ENCODE measurements around the gene CACNA1A. TPM values are rescaled to one million over a fixed set of nuclear protein-coding genes. Genes with fewer than 3 reads are reported as not detected.
"Not testable (repeated sequence)": the region's sequence is repeated elsewhere in the genome, so short reads cannot be mapped to it uniquely, and the experiment has no call there.

The CACNA1A gene
- total RNA-seq, 1 donor from 2014 or later, result 0.44 TPM

DNA sequence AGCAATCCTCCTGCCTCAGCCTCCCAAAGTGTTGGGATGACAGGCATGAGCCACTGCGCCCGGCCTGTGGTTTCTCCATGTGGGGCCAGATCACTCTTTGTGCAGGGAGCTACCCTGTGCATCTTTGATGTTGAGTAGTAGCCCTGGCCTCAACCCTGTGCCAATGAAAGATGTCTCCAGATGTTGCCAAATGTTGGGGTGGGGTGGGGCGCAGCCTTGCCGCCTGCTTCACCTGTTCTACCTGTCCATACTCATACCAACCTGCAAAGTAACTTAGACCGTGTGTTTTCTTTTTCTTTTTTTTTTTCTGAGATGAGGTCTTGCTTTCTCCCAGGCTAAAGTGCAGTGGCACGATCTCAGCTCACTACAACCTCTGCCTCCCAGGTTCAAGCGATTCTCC is 335.1 kb downstream of the CACNA1A start:
- intact Hi-C loops (cut with micrococcal nuclease), result no loop called here
- Histone ChIP-seq H3K4me1 (peaks cover 49% of the 10 kb centered on the region), H3K27ac (replicated peaks) (no peak overlapping the region), H3K27me3 (ENCODE audit: low read depth) (no peaks in the 10 kb centered on the region), H3K9me3 (replicated peaks) (no peaks in the 10 kb centered on the region), H3K4me3 (no peak overlapping the region), H3K36me3 (no peaks in the 10 kb centered on the region)
- DNase-seq, result no peak
- TF ChIP-seq, protein P1, sequence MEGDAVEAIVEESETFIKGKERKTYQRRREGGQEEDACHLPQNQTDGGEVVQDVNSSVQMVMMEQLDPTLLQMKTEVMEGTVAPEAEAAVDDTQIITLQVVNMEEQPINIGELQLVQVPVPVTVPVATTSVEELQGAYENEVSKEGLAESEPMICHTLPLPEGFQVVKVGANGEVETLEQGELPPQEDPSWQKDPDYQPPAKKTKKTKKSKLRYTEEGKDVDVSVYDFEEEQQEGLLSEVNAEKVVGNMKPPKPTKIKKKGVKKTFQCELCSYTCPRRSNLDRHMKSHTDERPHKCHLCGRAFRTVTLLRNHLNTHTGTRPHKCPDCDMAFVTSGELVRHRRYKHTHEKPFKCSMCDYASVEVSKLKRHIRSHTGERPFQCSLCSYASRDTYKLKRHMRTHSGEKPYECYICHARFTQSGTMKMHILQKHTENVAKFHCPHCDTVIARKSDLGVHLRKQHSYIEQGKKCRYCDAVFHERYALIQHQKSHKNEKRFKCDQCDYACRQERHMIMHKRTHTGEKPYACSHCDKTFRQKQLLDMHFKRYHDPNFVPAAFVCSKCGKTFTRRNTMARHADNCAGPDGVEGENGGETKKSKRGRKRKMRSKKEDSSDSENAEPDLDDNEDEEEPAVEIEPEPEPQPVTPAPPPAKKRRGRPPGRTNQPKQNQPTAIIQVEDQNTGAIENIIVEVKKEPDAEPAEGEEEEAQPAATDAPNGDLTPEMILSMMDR (IDR thresholded peaks at IDR 0.05; ENCODE audit: borderline replicate concordance), result no peak

DNA sequence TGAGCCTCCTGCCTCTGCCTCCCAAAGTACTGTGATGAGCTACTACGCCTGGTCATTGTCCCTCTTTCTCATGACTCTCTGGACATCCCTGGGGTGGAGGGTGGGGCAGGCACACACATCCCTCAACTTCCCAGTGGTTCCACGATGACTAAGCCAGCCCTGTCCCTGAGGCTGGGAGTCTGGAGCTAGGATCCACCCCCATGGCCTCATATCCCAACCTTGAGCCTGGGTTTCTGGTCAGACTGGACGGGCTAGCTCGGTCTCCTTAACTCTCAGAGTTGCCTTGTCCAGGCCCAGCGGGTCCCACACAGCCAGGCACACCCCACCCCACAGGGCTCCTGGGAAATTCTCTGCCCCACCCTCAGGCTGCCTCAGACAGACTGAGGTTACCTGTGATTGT is 336.5 kb downstream of the CACNA1A start:
- Histone ChIP-seq H3K27ac (replicated peaks) (peak overlapping the region; percentile 91), H3K36me3 (no peaks in the 10 kb centered on the region), H3K27me3 (ENCODE audit: low read depth) (no peaks in the 10 kb centered on the region), H3K9me3 (replicated peaks) (no peaks in the 10 kb centered on the region), H3K4me3 (no peak overlapping the region), H3K4me1 (peaks cover 63% of the 10 kb centered on the region)
- intact Hi-C loops (cut with micrococcal nuclease), result no loop called here
- no peak for DNase-seq
- TF ChIP-seq, protein P1 (IDR thresholded peaks at IDR 0.05; ENCODE audit: borderline replicate concordance), result no peak

DNA sequence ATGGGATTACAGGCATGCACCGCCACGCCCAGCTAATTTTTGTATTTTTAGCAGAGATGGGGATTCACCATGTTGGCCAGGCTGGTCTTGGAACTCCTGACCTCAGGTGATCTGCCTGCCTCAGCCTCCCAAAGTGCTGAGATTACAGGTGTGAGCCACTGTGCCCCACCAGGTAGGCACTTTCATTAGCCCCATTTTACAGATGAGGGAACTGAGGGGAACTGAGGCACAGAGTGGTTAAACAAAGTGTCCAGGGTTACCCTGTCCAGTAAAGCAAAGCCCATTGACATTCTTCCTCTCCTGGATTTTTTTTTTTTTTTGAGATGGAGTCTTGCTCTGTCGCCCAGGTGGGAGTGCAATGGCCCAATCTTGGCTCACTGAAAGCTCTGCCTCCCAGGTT is 340.1 kb downstream of the CACNA1A start:
- peak overlapping the region; percentile 91 for H3K27ac ChIP-seq (replicated peaks)
- H3K9me3 ChIP-seq (replicated peaks); intact Hi-C loops (cut with micrococcal nuclease); H3K36me3 ChIP-seq; H3K4me3 ChIP-seq; H3K27me3 ChIP-seq (ENCODE audit: low read depth); DNase-seq: not testable (repeated sequence)
- H3K4me1 ChIP-seq, result peaks cover 78% of the 10 kb centered on the region

GRCh38 chr19:13165162-13165997 is 340.9 kb downstream of the CACNA1A start:
- Histone ChIP-seq H3K27me3 (ENCODE audit: low read depth) (no peaks in the 10 kb centered on the region), H3K27ac (replicated peaks) (peak overlapping the region; percentile 91), H3K36me3 (no peaks in the 10 kb centered on the region), H3K9me3 (replicated peaks) (no peaks in the 10 kb centered on the region), H3K4me1 (peaks cover 79% of the 10 kb centered on the region), H3K4me3 (peak overlapping the region; percentile 59)
- intact Hi-C loops (cut with micrococcal nuclease), result no loop called here
- TF ChIP-seq, protein P1 (IDR thresholded peaks at IDR 0.05; ENCODE audit: borderline replicate concordance), result no peak
- no peak for DNase-seq

GRCh38 chr19:13164343-13165161 is 341.7 kb downstream of the CACNA1A start:
- Histone ChIP-seq H3K4me3 (peak overlapping the region; percentile 59), H3K36me3 (no peaks in the 10 kb centered on the region), H3K4me1 (peaks cover 78% of the 10 kb centered on the region), H3K9me3 (replicated peaks) (no peaks in the 10 kb centered on the region), H3K27ac (replicated peaks) (peak overlapping the region; percentile 91), H3K27me3 (ENCODE audit: low read depth) (no peaks in the 10 kb centered on the region)
- intact Hi-C loops (cut with micrococcal nuclease), result no loop called here
- TF ChIP-seq, protein P1 (IDR thresholded peaks at IDR 0.05; ENCODE audit: borderline replicate concordance), result no peak
- DNase-seq, result peak; percentile 77

Measured in left ventricle myocardium inferior (tissue), 1 donor.